ENCODE results near the gene TBC1D1.

The TBC1D1 gene

DNA sequence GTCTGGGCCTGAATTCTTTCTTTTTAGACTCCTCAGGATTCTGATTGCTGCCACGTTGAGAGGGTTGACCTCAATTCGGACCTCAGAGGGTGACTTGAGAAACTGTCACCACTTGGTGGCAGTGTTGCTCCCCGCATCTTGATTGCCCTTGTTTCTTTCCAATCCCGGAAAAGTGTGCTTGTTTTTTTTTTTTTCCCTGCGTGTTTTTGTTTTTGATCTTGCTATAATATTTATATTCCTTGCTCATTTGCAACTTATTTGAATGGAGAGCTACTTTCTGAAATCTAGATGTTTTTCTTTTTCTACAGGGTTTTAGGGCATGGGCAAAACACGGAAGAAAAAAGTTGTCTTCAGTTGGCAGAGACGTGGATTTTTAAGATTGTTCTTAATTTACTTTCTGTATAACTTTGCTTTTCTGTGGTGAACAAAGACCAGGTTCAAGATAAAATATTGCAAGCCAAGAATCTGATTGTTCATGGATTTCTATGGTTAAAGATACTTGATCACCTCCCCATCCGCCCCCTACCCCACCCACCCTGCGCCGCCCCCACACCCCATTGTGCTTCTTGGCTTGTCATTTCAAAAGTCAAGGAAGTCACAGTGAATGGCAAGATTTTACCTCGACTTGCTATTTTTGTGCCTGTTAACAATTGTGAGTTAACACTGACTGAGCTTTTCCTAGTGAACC, 171.3 kb downstream of the TBC1D1 start:
- peak; percentile 41 for DNase-seq

DNA sequence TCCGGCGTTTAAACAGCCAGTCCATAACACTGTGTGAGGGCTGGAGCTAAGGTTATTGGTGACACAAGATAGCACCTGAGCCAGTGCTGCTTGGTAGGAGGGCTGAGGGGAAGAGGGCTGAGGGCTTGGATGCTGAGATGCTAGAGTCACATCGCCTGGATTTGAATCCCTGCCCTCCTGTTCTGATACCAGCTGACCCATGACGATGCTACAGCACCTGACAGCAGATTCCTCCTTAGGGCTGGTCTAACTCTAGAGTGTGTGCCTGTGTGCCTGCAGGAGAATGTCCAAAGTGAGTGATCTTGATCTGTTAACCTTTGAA, 171.9 kb downstream of the TBC1D1 start:
- DNase-seq: no peak

DNA sequence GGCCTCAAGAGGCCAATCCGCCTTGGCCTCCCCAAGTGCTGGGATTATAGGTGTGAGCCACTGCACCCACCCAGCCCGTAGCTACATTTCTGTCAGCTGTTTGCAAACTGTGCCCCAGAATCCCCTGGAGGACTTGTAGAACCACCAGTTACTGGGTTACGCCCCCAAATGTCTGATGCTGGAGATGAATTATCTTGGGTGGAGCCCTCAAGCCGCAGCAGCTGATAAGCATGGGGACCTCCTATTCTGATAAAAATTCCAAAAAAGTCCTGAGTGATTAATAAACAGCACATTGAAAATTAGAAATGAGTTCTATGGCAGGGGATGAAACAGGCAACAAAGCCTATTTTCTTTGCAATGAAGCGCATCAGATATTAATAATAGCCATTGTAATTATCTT, 174.3 kb downstream of the TBC1D1 start:
- DNase-seq: no peak

DNA sequence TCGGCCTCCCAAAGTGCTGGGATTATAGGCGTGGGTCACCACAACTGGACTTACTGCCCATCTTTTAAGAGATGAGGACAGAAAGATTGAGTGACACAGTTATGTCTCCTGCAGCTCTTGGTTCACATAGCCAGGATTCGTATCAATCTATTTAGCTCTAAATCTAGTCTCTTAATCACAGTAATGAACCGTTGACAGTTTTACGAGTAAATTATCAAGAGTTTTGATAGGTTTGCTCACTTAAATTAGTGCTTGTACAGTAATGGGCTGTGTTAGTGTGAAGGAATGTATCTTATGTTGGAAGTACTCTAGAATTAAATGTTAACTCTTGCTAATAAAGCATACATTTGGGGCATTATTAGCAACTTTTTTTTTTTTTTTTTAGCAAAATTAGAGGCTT, 175.0 kb downstream of the TBC1D1 start:
- DNase-seq: no peak

DNA sequence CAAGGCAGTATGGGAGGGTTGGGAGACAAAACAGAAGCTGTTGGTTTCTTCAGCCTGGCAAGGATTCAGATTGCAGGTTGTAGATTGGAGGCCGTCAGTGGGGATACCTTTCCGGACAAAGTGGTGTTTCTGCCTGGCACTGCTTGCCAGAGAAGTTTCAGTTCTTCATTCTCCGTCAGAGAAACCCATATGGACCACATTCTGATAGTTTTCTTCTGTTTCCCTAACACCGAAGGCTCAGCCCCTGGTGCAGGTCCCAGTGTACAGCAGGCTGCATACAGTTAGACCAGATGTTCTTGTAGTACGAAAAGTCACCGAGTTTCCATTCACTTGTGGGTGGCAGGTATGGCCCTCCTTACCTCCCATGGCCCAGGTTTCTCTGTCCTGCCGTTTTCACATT, 176.6 kb downstream of the TBC1D1 start:
- no peak for DNase-seq

DNA sequence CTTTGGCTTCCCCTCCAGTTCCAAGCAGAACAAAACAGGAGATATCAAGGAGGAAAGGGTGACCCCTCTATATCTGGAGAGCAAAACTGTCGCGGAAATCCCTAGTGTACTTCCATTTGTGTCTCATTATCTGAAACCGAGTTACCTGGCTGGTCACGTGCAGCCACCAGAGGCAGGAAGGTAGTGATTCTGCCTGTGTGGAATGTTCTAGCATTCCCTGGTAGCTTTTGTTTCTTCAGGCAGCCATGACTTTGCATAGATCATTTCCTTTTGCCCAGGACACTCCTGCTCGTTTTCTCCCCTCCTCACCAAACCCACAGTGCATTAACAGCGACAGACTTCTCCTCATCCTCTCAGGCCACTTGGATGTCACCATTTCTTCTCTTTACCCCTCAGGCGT, 177.2 kb downstream of the TBC1D1 start:
- DNase-seq: no peak

DNA sequence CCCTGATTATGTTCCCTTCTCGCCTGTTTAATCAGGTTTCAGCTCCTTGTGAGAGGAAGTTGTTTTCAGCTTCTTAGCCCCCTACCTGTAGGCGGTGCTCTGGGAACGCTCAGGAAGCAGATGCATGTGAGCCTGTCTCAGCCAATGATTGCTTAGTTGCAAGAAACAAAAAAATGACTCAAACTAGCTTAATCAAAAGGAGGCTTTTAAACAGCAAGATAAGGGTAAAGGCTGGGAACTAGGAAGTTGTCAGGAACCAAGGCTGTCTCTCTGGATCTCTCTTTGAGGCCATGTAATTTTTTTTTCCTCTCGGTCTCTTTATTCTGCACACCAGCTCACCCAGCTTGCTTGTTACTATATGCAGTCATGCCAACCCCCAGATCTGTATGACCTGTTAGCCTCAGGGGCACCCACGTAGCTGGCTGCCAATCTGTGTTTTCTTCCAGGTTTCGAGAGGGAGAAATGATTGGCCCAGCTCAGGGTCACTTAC, 178.4 kb downstream of the TBC1D1 start:
- DNase-seq: no peak

DNA sequence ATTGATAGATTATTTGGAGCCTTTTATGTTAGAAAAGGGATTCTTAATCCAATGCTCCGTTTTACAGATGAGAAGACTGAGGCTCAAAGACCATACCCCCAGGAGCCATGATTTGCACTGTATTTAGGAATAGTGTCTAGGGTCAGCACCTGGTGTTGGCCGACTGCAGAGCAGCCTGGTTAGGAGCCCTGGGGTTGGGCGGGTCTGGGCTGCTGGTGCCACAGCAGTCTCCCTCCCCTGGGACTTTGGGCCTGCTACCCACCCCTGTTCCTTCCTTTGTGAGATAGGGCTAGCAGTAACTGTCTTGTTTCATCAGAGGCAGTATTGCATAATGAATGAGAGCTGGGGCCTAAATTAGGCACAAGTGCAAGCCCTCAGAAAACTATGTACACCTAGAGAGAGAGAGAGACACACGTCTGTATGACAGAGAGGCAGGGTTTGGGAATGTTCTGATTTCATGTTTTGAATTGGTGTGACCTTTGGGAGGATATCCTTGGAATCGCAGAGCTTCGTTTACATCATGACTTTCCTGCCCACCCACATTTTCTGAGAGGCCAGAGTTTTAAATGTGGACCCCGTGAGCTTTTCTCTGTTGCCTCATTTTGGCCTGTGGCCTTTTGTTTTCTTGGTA, 181.0 kb downstream of the TBC1D1 start:
- no peak for DNase-seq

DNA sequence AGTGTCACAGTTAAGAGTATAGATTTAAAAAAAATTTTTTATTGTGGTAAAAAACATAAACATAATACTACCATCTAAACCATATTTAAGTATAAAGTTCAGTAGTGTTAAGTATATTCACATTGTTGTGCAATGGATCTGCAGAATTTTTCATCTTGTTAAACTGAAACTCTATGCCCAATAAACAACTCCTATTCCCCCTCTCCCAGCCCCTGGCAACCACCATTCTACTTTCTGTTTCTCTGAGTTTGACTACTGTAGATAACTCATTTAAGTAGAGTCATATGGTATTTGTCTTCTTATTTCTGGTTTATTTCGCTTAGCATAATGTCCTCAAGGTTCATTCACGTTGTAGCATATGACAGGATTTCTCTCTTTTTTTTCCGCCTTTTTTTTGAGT, 181.7 kb downstream of the TBC1D1 start:
- no peak for DNase-seq

DNA sequence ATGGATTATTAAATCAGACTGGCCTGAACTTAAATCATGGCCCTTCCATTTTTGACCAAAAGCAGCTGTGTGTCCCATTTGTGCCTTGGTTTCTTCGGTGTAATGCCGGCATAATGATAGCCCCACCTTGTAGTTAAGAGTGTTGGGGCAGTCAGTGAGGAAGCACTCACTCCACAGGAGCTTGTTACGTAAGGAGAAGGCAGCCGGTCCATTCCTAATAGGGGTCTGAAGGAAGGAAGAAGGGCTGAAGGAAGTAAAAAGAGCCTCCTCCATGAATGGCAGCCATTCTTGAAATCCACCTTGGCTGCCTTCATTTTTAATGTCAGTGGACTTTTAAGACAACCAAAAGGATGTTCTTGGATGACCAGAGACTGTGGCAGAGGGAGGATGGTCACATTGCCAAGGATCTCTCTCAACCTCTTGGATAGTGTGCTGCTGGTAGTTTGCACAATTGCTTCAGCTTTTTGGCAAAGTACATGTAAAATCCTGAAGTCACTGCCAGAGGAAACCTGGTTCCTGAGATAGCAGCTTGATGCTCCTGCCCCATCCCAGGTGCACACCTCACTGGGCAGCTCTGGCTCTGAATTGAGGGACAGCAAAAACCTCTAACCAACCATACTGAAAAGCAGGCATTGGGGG, 182.8 kb downstream of the TBC1D1 start:
- no peak for DNase-seq

DNA sequence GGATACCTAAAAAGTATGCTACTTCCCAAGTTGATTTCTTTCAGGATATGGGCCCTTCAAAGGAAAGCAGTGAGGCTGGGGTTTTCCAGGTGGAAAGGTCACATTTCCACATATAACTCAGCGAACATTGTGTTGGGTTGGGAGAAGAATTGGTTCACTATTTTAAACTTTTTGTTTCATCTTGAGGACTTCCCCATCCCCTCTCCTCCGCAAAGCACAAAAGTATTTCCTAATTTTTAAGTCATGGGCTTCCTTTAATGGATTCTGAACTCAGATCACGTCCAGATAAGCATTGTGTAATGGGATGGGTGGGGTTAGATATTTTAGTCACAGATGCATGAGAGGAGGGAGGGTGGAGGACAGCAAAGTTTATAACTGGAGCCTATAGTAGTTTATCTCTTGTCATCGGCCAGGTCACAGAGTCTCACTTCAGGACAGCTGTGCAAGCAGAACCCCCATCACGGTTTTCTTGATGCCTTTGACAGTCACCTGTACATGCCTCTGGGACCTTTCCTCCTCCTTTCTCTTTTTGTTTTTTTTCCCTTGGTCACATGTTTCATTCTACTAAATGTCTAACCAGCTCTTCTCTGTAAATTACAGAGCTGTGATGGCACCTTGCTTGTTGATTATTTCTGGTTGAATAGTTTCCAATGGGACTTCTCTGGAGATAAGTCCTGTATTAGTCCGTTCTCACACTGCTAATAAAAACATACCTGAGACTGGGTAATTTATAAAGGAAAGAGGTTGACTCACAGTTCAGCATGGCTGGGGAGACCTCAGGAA, 184.7 kb downstream of the TBC1D1 start:
- no peak for DNase-seq

DNA sequence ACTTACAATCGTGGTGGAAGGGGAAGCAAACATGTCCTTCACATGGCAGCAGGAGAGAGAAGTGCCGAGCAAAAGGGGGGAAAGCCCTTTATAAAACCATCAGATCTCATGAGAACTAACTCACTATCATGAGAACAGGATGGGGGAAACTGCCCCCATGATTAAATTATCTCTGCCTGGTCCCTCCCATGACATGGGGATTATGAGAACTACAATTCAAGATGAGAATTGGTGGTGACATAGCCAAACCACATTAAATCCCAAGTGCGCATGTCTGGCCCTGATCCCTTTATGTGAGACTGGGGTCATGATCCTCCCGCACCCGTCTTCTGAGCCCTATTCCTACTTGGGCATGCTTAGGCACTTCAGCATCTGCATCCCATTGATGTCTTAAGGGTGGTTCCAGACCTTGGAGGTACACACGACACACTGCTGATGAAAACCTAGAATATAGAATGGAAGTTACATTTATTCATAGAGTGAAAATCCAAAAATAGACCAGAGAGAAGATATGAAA, 185.3 kb downstream of the TBC1D1 start:
- no peak for DNase-seq

DNA sequence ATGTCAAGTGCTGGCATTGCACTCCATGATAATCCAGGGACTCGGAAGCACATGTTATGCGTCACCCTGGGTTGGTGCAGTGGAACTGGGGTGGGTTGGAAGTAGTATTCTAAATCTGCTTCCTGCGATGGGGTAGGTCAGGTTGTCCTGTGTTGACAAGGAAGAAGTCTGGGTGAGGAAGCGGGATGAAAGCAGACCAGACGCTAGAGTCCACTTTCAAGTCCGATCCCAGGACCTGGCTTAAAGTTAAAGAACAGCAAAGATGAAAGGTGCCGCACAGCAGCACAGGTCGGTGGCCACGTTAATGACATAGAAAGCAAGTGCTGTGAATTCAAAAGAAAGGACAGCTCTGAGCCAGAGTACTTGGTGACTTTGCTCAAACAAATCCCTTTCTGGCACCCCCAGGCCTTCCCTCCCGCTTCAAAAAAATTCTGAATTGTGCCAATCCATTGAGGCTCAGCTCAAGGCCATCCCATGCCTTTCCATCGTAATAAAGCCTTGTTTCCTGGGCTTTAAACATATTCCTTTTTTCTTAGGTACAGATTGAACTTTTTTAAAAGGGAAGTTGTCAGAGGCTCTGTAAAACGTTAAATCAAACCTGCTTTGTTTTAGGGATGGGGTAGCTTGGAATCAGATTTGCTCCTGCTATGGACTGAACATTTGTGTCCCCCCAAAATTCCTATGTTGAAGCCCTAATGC, 187.1 kb downstream of the TBC1D1 start:
- DNase-seq: no peak

DNA sequence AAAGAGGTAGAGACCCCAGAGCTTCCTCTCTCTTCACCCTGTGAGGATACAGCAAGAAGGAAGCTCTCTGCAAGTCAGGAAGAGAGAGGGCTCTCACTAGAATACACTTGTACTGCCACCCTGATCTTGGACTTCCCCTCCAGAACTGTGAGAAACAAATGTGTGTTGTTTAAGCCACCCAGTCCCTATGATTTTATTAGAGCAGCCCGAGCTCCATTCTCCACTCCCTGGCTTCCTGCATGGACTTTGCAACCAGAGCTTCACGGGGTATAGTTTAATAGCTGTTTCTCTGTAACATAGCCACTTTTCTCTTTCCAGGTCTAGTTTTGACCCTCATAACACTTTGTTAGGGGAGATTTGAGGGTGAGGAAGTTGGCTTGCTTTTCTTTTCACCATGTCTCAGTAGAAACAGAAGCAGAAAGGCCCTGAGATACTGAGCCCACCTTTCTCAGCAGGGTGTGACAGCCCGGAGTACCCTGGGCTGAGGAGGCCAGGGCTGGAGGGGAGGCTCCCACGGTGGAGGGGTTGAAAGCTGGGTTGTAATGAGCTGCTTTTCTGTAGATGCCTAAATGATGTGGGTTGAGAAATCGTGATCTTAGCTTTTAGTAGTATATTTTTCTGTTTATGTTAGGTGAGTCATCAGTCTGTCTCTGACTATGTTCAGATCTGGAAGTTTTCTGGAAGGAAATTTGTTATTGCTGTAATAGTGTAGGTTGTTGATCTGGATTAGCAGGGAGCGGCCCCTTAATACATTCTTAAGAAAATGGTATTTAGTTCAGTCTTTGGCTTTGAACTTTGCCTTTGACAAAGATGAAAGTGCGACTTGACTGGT, 187.9 kb downstream of the TBC1D1 start:
- no peak for DNase-seq

DNA sequence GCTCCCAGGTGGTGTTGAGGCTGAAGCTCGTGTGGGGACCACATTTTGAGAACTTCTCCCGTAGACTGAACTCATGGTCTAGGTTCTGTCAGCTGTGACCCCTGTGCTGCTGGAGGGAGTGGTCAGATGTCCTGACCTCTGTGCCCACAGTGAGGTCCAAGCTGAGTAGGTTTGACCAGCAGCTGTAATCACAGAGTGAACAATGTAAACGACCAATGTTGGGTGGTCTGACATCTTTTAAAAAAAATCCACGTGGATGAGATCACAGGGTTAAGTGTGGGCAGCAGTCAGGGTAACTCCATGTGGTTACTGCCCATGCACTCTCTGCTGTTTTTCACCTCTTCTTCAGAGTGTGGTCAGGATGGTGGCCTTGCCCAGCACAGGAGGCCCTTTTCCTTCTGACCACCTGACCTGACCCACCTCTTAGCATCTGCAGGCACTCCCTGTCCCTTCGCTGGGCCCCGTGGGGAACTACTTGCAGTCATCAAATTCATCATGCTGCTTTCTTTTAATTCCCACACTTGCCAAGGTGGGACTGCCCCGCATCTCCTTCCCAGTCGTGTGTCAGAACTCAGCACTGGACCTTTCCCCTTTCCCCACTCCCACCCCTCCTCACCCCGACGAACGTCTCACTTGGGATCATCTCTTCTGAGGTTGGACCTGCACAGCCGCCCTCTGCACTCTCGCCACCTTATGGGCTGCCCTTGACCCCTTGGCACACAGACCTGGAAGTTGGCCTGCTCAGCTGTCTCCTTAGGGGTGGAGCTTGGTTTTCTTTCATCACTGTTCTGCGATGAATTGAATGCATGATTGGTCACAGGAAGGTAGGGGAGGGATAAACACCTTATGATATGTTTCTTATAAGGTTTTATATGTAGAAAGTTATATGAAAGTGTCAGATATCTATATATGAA, 189.4 kb downstream of the TBC1D1 start:
- DNase-seq: no peak

DNA sequence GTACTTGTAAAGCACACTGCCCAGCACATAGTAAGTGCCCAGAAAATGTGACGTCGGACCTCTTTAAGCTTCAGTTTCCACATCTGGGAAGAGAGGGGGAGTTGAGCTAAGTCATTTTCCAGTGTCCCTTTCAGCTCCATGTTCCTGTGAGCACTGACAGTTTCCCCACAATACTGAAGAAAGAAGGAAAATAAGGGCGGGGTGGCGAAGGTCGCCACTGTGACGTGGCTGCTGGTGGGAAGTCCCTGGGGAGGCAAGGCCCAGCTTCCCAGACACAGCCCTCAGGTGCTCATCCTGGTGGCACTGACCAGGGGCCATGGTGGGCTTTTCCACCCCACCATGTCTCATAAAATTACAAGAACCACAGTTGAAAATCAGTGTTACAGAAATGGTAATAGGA, 191.1 kb downstream of the TBC1D1 start:
- DNase-seq: no peak

DNA sequence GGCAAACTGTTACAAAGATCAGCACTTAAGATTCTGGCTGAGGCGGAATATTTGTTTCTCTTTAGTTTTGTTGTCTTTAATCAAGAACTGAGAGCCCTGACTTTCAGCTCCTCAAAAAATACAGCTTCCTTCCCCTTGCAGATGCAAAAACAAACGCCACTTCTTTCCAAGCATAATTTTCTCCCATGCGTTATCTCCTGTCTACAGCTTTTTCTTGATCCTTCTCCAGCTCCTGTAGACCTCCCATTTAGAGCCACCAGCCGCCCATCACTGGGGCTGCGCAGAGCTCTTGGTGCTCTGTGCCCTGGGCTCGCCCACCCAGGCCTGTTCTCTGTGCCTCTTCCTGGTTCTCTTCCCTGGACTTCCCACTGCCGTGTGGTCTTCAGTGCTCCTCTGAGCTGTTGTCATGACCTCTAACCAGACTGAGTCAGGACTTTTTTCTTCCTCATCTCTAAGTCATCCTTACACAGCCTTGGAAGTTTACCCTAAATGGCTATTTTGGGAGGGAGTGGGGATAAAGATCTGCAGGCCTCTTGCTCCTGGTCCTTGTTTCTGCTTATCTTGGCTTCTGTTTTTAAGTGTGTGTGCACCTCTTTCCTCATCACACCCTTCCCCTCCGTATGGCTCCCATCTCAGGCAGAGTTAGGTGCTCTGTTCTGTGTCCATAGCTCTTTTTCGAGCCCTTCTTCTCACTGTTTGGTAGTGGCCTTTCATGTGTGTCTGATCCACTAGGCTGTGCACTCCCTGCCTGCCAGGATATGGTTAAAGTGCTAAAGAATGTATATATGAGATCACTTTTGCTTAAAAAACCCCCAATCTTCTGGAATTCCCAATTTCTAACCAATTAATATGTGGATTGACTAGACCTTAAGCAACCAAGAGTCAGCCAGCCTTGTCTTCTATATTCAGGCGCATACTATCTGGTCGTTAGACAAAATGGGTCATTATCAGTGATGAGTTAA, 191.8 kb downstream of the TBC1D1 start:
- no peak for DNase-seq

DNA sequence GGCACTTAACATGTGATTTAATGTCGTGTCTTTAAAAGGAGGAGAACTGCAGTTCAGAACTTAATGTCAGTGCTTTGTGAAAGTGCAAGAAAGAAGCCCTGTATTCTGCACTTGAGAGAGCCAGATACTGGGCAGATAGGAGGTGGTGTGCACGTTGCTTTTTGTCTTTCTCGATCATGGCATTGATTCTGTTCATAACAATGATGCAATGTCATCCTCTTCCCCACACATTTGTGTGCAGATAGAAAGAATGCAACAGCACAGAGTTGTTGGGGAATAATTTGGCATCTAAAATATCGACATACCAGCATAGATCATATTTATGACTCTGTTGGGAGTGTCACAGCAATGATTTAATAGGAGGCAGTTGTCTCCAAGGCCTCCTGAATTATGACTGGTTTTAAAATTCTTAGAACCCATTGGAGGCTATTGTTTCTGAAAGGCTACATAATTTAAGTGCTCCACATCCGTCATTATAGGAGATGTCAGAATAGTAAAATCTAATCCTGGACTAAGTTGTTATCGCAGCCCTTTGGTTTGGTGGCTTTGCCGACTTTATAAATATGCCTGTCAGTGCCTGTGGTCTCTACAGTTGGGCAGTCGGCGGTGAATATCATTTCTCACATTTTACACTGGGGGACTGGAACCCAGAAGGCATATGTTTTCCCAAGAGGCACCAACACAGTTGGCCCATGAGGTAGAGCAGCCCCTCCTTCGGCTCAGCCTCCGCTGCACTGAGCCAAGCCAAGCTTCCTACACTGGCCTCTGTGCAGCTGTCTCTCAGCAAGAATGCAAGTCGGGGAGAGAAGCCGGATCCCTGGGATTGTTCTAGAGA, 194.2 kb downstream of the TBC1D1 start:
- DNase-seq: no peak

DNA sequence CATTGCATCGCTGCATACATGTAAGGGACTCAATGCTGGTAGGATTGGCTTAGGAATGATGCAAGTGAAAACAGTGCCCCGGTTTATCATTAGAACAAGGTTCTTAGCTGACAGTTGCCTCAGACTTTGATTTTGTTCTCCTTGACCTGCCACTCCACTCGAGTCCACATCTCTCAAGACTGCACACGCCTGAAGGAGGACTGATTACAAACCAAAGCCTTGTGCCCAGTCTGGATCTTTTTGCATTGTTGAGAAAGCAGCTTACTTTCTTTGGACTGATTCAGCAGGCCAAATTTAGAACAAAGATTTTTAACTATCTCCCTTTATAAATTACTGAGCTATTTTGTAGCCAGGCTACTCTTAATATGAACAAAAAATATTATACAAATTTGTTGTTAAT, 194.9 kb downstream of the TBC1D1 start:
- DNase-seq: no peak
